NCI-H446 treated with DMSO at 0.1 percent for 48 hours (cell line): ENCODE data around the gene IQGAP1.

ENCODE experiments used
- DNase-seq: peaks from one replicate; lab custom pipeline; 2025; lab: John Stamatoyannopoulos, UW

The IQGAP1 gene

GRCh38 chr15:90367576-90367975, 20.5 kb upstream of the IQGAP1 start:
- no peak for DNase-seq

- DNase-seq = no peak
Measured at GRCh38 chr15:90375071-90375470, 13.0 kb upstream of the IQGAP1 start.

- no peak for DNase-seq
Measured at GRCh38 chr15:90376789-90377188, 11.3 kb upstream of the IQGAP1 start.

GRCh38 chr15:90379263-90379662, 8.8 kb upstream of the IQGAP1 start:
- DNase-seq = no peak

GRCh38 chr15:90381515-90381914, 6.5 kb upstream of the IQGAP1 start:
- no peak for DNase-seq

GRCh38 chr15:90382320-90382719, 5.7 kb upstream of the IQGAP1 start:
- DNase-seq = no peak

- DNase-seq = no peak
Measured at GRCh38 chr15:90386221-90386620, 1.8 kb upstream of the IQGAP1 start.

- DNase-seq = no peak
Measured at GRCh38 chr15:90388462-90389380, 679 bp downstream of the IQGAP1 start.

- no peak for DNase-seq
Measured at GRCh38 chr15:90389513-90389912, 1.5 kb downstream of the IQGAP1 start.

- no peak for DNase-seq
Measured at GRCh38 chr15:90393040-90393439, 5.0 kb downstream of the IQGAP1 start.

GRCh38 chr15:90394074-90394473, 6.0 kb downstream of the IQGAP1 start:
- DNase-seq = no peak

- DNase-seq = no peak
Measured at GRCh38 chr15:90394748-90395442, 6.9 kb downstream of the IQGAP1 start.

GRCh38 chr15:90396321-90396720, 8.3 kb downstream of the IQGAP1 start:
- DNase-seq = no peak

- DNase-seq = no peak
Measured at GRCh38 chr15:90400005-90400758, 12.1 kb downstream of the IQGAP1 start.

GRCh38 chr15:90400759-90401314, 12.8 kb downstream of the IQGAP1 start:
- DNase-seq = peak; percentile 44

GRCh38 chr15:90401495-90401894, 13.5 kb downstream of the IQGAP1 start:
- DNase-seq = no peak

- peak; percentile 85 for DNase-seq
Measured at GRCh38 chr15:90402223-90402622, 14.2 kb downstream of the IQGAP1 start.

- DNase-seq = no peak
Measured at GRCh38 chr15:90402767-90403166, 14.7 kb downstream of the IQGAP1 start.

GRCh38 chr15:90405055-90405607, 17.1 kb downstream of the IQGAP1 start:
- no peak for DNase-seq

- DNase-seq = no peak
Measured at GRCh38 chr15:90407336-90407735, 19.3 kb downstream of the IQGAP1 start.

- DNase-seq = no peak
Measured at GRCh38 chr15:90407871-90408317, 19.9 kb downstream of the IQGAP1 start.

GRCh38 chr15:90408657-90409056, 20.6 kb downstream of the IQGAP1 start:
- DNase-seq = no peak
